Body of pancreas (tissue), 4 donors: ENCODE results near the gene MCTP2. TPM values are rescaled to one million over a fixed set of nuclear protein-coding genes. Genes with fewer than 3 reads are reported as not detected.

Experiments used
- ATAC-seq: fragments of 150-250 bp; one replicate; pipeline ENCODE4 v1.9.1; 2016
- DNase-seq, 4 donors: peaks; one replicate each; pipeline ENCODE4 v3.0.0-alpha.2; 2019
- H3K27ac ChIP-seq, 4 donors: fragments of 200-600 bp; sonication (generic); 1 replicate in 3 of 4; 2 replicates in 1 of 4; pipeline versions ENCODE4 v1.5.1 to v1.6.1; 2016 to 2019; ENCODE audit warnings: mild to moderate bottlenecking in 1 of 4, mixed read lengths in 1 of 4, moderate library complexity in 1 of 4
- H3K27me3 ChIP-seq, 2 donors: fragments of 200-600 bp; sonication (generic); one replicate each; pipeline ENCODE4 v1.6.0; 2016; ENCODE audit warnings: mild to moderate bottlenecking in 1 of 2
- H3K36me3 ChIP-seq, 2 donors: fragments of 200-600 bp; sonication (generic); replicated peaks in 1 of 2; 2 replicates each; pipeline ENCODE4 v1.5.1; 2016; ENCODE audit warnings: low read depth in 2 of 2; ENCODE audit not compliant: insufficient read depth in 1 of 2
- H3K4me1 ChIP-seq: fragments of 200-600 bp; sonication (generic); one replicate; pipeline ENCODE4 v1.6.0; 2016
- H3K4me3 ChIP-seq, 2 donors: fragments of 200-600 bp; sonication (generic); 1 replicate in 1 of 2; 2 replicates in 1 of 2; pipeline ENCODE4 v1.5.1; 2016 to 2019
- H3K9me3 ChIP-seq, 3 donors: fragments of 200-600 bp; sonication (generic); 1 replicate in 2 of 3; 2 replicates in 1 of 3; pipeline ENCODE4 v1.5.1; 2016
- POLR2A ChIP-seq, 3 donors: fragments of 450-650 bp; IDR thresholded peaks; one replicate each; pipeline ENCODE4 v1.6.1; 2016; ENCODE audit warnings: antibody characterized with exemption in 3 of 3, mild to moderate bottlenecking in 2 of 3
- WGBS, 2 donors: methylation state at CpG; one replicate each; pipeline ENCODE4 v1.1.5; 2017; 5-methylcytosine and 5-hydroxymethylcytosine counted together
- intact Hi-C: fragments of 100-400 bp; cut with DNase I; formaldehyde crosslinking; loops from one replicate; pipeline ENCODE4 v1.15.1; 2023
- total RNA-seq, 2 donors: library from RNA; depleted of rRNA; stranded (reverse); fragments of >200 nt; gene quantifications; one replicate each; pipeline ENCODE4 v1.1.0, GENCODE V29; 2016
- TF ChIP-seq, protein P1 (sequence below), 7 experiments: fragments of 450-650 bp in 4 of 7; fragments of 200-600 bp in 3 of 7; sonication (generic) in 3 of 7; IDR thresholded peaks; one replicate each; pipeline ENCODE4 v1.5.1; 2016 to 2019; ENCODE audit warnings: antibody characterized with exemption in 7 of 7

Gene MCTP2
- total RNA-seq, 2 donors from 2014 or later, result 28.5 to 31.6 TPM

DNA sequence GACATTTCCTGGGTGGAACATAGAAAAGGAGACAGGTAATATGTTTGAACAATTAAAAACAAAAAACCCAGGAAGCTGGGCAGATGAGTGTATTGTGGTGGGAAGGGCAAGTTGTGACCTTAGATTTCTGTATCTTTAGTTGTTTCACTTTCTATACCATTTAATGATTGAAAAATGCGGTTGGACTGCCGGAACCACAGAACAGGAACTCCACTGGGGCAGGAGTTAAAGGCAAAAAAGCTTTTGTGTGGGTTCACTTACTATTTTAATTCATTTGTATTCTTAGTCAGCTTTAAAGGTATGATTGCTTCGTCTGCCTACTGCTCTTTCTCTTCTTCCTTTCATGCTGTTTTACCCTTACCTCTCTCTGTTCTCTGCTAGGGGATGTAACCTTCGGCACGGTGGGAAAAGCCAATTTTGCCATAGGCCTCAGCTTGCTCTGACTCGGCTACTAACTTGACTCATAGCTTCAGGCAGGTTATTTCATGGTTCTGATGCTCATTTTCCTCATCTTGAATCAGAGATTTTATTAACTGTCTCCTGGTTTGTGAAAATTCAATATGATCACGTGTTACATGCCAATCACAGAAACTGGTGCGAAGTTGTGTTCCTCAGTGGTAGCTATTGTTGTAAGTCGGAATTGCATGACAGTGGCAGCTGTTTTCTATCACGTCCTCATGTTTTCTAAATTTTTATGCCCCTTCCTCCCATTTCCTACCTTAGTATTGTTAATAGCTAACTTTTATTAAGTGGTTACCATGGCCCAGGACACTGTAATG, 1.6 kb upstream of the MCTP2 start:
- H3K27ac ChIP-seq, result peak overlapping the region in 3 of 4 donors; percentile 90 to 96 (median 94)
- H3K4me1 ChIP-seq, result peaks cover 32% of the 10 kb centered on the region
- no peak overlapping the region for H3K4me3 ChIP-seq
- H3K27me3 ChIP-seq, result no peaks in the 10 kb centered on the region
- H3K36me3 ChIP-seq, result no peaks in the 10 kb centered on the region
- DNase-seq (no peak), ATAC-seq (no peak)
- intact Hi-C loops, result no loop called here
- WGBS, 2 donors, result 65 to 88% methylated on average over 10 of the region's 10 CpGs
- H3K9me3 ChIP-seq, result no peaks in the 10 kb centered on the region
- no peak for TF ChIP-seq POLR2A (IDR thresholded peaks at IDR 0.05)
- TF ChIP-seq, protein P1, sequence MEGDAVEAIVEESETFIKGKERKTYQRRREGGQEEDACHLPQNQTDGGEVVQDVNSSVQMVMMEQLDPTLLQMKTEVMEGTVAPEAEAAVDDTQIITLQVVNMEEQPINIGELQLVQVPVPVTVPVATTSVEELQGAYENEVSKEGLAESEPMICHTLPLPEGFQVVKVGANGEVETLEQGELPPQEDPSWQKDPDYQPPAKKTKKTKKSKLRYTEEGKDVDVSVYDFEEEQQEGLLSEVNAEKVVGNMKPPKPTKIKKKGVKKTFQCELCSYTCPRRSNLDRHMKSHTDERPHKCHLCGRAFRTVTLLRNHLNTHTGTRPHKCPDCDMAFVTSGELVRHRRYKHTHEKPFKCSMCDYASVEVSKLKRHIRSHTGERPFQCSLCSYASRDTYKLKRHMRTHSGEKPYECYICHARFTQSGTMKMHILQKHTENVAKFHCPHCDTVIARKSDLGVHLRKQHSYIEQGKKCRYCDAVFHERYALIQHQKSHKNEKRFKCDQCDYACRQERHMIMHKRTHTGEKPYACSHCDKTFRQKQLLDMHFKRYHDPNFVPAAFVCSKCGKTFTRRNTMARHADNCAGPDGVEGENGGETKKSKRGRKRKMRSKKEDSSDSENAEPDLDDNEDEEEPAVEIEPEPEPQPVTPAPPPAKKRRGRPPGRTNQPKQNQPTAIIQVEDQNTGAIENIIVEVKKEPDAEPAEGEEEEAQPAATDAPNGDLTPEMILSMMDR (IDR thresholded peaks at IDR 0.05), result no peak

DNA sequence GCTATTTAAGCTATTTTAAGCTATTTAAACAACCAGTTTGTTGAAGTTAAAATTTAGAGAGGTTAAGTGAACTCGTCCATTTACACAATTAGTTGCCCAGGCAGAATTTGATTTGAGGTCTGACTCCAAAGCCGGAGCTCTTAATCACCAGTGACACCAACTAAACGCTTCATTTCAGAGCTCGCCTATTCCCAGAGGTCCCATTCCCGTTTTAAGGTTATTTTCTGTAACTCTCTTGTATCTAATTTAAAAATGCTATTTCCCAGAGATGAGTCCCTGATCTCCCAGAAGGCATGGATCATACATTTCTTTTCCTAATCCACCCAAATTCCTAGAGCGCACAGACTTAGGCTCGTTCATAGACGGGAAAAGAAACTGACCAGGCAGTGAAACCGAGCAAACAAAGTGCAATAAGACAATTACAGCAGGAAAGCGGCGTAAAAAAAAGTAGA, 904 bp upstream of the MCTP2 start:
- no peak for DNase-seq
- H3K4me3 ChIP-seq, result peak overlapping the region; percentile 67 to 79
- peaks cover 32% of the 10 kb centered on the region for H3K4me1 ChIP-seq
- peak overlapping the region; percentile 88 to 96 (median 92) for H3K27ac ChIP-seq
- TF ChIP-seq POLR2A (IDR thresholded peaks at IDR 0.05), result no peak
- TF ChIP-seq, protein P1 (IDR thresholded peaks at IDR 0.05), result no peak
- 1 to 4% methylated on average over 11 of the region's 11 CpGs for WGBS, 2 donors
- ATAC-seq, result peak; percentile 13
- intact Hi-C loops, result no loop called here
- H3K9me3 ChIP-seq, result no peaks in the 10 kb centered on the region
- no peaks in the 10 kb centered on the region for H3K27me3 ChIP-seq
- no peaks in the 10 kb centered on the region for H3K36me3 ChIP-seq

DNA sequence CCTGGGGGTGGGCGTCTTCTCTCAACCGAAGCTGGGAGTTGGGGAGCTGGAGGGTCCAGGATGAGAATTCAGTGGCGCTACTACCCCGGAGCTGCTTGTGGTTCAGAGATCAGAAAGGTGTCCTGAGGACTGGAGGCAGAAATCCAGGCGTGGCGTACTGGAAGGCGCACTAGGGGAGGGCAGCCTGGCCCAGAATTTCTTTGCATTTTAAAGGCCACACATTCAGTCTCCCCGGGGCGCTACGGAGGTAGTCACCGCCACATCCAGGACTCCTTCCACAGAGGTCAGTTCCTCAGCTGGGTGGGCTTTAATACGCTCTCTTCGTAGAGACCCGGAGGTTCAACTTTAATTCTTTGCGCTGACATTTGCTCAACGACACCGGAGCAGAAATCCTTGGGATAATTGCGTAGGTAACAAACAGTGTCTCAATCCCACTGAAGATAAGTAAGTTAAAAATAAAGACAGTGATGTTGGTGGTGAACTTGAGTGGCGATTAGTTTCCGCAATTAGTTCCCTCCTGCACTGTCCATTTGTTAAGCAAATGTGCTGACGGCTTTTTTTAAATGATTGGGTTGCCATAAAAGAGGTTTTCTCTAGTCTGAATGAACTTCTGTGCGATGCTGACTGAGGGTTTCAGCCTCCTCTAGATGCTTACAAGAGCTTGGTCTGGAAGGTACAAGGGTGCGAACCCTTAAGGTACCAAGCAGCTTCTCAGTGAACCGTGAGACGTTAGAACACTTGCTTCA, 535 bp downstream of the MCTP2 start:
- 1 to 4% methylated on average over 22 to 25 of the region's 25 CpGs for WGBS, 2 donors
- H3K27ac ChIP-seq, result peak overlapping the region; percentile 88 to 96 (median 92)
- intact Hi-C loops, result no loop called here
- H3K4me3 ChIP-seq, result peak overlapping the region; percentile 67 to 79
- H3K36me3 ChIP-seq, result no peaks in the 10 kb centered on the region
- peaks cover 37% of the 10 kb centered on the region for H3K4me1 ChIP-seq
- DNase-seq, result peak in 2 of 4 donors; percentile 42 to 55
- no peaks in the 10 kb centered on the region for H3K27me3 ChIP-seq
- TF ChIP-seq, protein P1 (IDR thresholded peaks at IDR 0.05), result no peak
- TF ChIP-seq POLR2A (IDR thresholded peaks at IDR 0.05), result no peak
- H3K9me3 ChIP-seq, result no peaks in the 10 kb centered on the region
- ATAC-seq, result peak; percentile 41

DNA sequence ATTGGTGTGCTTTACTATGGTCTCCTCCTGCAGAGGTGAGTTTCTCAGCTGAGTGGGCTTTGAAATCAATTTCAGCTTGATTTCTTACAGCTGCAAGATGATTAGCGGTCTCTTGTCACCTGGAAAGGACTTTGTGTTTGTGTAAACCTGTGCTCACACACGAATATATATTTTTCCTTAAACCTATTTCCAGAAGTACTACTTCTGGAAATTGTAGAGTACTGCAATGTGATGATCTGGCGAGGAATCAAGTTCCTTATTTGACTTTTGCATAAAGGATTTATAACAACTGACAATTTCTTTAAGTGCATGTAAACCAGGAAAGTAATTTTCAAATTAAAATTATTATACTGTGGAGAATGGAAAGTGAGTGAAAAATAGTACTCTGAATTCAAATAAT, 2.1 kb downstream of the MCTP2 start:
- Histone ChIP-seq H3K27me3 (no peaks in the 10 kb centered on the region), H3K4me3 (no peak overlapping the region), H3K36me3 (no peaks in the 10 kb centered on the region), H3K4me1 (peaks cover 38% of the 10 kb centered on the region), H3K9me3 (no peaks in the 10 kb centered on the region), H3K27ac (peak overlapping the region in 1 of 4 donors; percentile 30)
- TF ChIP-seq, protein P1 (IDR thresholded peaks at IDR 0.05), result no peak
- no peak for TF ChIP-seq POLR2A (IDR thresholded peaks at IDR 0.05)
- ATAC-seq (no peak), DNase-seq (no peak)
- 33 to 37% methylated on average over 3 of the region's 3 CpGs for WGBS, 2 donors
- intact Hi-C loops, result no loop called here
